Erythroblast (primary cell): ENCODE measurements around the gene C19orf25.

Experiments used
- GATA1 ChIP-seq: IDR thresholded peaks from 2 replicates; pipeline ENCODE4 v1.6.1; 2011; ENCODE audit warnings: low read depth, mild to moderate bottlenecking, control low read depth, low read length, moderate library complexity
- POLR2A ChIP-seq: IDR thresholded peaks from 2 replicates; pipeline ENCODE4 v1.6.1; 2011; ENCODE audit warnings: mild to moderate bottlenecking, low read length

GRCh38 chr19:1524972-1525325 lies 45.9 kb upstream of the C19orf25 start:
- TF ChIP-seq POLR2A: no peak
- no peak for TF ChIP-seq GATA1
